ENCODE data around the gene MYO15A. TPM values are rescaled to one million over a fixed set of nuclear protein-coding genes. Genes with fewer than 3 reads are reported as not detected.

Gene MYO15A
- total RNA-seq, 1 donor from 2014 or later: 0.52 TPM

- no peaks in the 10 kb centered on the region for H3K36me3 Mint-ChIP-seq (ENCODE audit: low read depth)
- TF ChIP-seq CTCF (IDR thresholded peaks at IDR 0.05): no peak
- DNase-seq (ENCODE audit: low spot score): no peak
- no peak overlapping the region for H3K4me3 Mint-ChIP-seq (ENCODE audit: unreplicated experiment)
- H3K9me3 Mint-ChIP-seq (ENCODE audit: low read depth): no peaks in the 10 kb centered on the region
- no peak overlapping the region for H3K27ac Mint-ChIP-seq (ENCODE audit: unreplicated experiment)
- peaks cover 2% of the 10 kb centered on the region for H3K27me3 Mint-ChIP-seq (ENCODE audit: low read depth)
- peaks cover 3% of the 10 kb centered on the region for H3K4me1 Mint-ChIP-seq (ENCODE audit: low read depth)
Measured at GRCh38 chr17:18156976-18157280, 48.4 kb downstream of the MYO15A start.

- Mint-ChIP-seq H3K4me3 (ENCODE audit: unreplicated experiment) (no peak overlapping the region), H3K4me1 (ENCODE audit: low read depth) (peaks cover 3% of the 10 kb centered on the region), H3K27ac (ENCODE audit: unreplicated experiment) (no peak overlapping the region), H3K27me3 (ENCODE audit: low read depth) (peaks cover 2% of the 10 kb centered on the region), H3K9me3 (ENCODE audit: low read depth) (no peaks in the 10 kb centered on the region), H3K36me3 (ENCODE audit: low read depth) (no peaks in the 10 kb centered on the region)
- DNase-seq (ENCODE audit: low spot score): no peak
- TF ChIP-seq CTCF (IDR thresholded peaks at IDR 0.05): no peak
Measured at GRCh38 chr17:18157354-18157985, 48.9 kb downstream of the MYO15A start.

GRCh38 chr17:18158022-18158600 is 49.6 kb downstream of the MYO15A start:
- no peak for DNase-seq (ENCODE audit: low spot score)
- no peaks in the 10 kb centered on the region for H3K9me3 Mint-ChIP-seq (ENCODE audit: low read depth)
- H3K27me3 Mint-ChIP-seq (ENCODE audit: low read depth): peaks cover 2% of the 10 kb centered on the region
- TF ChIP-seq CTCF (IDR thresholded peaks at IDR 0.05): no peak
- peaks cover 3% of the 10 kb centered on the region for H3K4me1 Mint-ChIP-seq (ENCODE audit: low read depth)
- no peaks in the 10 kb centered on the region for H3K36me3 Mint-ChIP-seq (ENCODE audit: low read depth)
- no peak overlapping the region for H3K27ac Mint-ChIP-seq (ENCODE audit: unreplicated experiment)
- no peak overlapping the region for H3K4me3 Mint-ChIP-seq (ENCODE audit: unreplicated experiment)

- H3K27ac Mint-ChIP-seq (ENCODE audit: unreplicated experiment): no peak overlapping the region
- peaks cover 2% of the 10 kb centered on the region for H3K27me3 Mint-ChIP-seq (ENCODE audit: low read depth)
- DNase-seq (ENCODE audit: low spot score): no peak
- H3K4me1 Mint-ChIP-seq (ENCODE audit: low read depth): no peaks in the 10 kb centered on the region
- no peak overlapping the region for H3K4me3 Mint-ChIP-seq (ENCODE audit: unreplicated experiment)
- no peaks in the 10 kb centered on the region for H3K9me3 Mint-ChIP-seq (ENCODE audit: low read depth)
- no peaks in the 10 kb centered on the region for H3K36me3 Mint-ChIP-seq (ENCODE audit: low read depth)
- no peak for TF ChIP-seq CTCF (IDR thresholded peaks at IDR 0.05)
Measured at GRCh38 chr17:18159551-18160120, 51.1 kb downstream of the MYO15A start.

- no peak overlapping the region for H3K27ac Mint-ChIP-seq (ENCODE audit: unreplicated experiment)
- peaks cover 2% of the 10 kb centered on the region for H3K27me3 Mint-ChIP-seq (ENCODE audit: low read depth)
- no peak overlapping the region for H3K4me3 Mint-ChIP-seq (ENCODE audit: unreplicated experiment)
- no peaks in the 10 kb centered on the region for H3K9me3 Mint-ChIP-seq (ENCODE audit: low read depth)
- DNase-seq (ENCODE audit: low spot score): no peak
- H3K36me3 Mint-ChIP-seq (ENCODE audit: low read depth): no peaks in the 10 kb centered on the region
- TF ChIP-seq CTCF (IDR thresholded peaks at IDR 0.05): no peak
- no peaks in the 10 kb centered on the region for H3K4me1 Mint-ChIP-seq (ENCODE audit: low read depth)
Measured at GRCh38 chr17:18160128-18160856, 51.7 kb downstream of the MYO15A start.

Measured in chondrocyte (in vitro differentiated cells).